ENCODE results near the gene ZYX.
"Not testable (repeated sequence)": the region's sequence is repeated elsewhere in the genome, so short reads cannot be mapped to it uniquely, and the experiment has no call there.

Gene ZYX

DNA sequence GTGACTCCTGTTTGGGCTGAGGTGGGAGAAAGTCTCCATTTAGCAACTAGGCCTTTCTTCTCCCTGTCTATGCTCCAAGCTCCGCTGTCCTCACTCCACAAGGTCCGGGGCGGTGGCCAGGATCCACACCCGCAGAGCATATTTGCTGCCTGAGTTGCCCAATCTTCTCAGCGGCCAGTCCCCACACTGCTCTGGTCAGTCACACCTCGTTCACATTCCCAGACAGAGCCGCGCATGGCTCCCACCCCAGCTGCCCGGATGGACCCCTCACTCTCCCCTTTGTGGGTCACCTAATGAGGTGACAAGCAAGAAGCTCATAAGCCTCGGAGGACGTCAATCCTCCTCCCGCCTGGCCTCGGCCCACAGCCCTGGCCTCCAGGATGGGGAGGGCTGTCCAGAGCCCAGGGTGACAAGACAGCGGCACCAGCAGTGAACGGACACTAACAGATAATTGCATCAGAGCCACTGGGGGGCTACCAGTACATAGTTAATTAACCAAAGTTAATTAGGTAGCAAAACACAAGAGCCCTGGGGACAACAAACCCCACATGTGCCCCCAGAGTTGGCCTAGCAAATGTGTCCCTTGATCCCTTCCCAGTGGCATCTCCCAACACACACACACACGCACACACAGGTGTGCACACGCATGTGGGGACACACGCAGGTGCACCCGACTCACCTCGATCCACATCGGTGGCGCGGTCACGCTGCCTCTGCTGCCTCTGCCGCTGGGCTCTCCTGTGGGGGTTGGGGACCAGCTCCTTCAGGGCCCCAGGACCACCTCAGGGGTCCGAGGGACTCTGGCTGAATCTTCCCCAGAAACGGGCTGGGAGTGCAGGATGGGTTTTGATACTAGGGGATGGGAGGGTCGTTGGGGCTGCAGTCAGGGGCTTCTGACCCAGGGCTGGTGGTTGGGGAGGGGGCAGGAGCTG, 15.7 kb downstream of the ZYX start:
- DNase-seq = no peak

DNA sequence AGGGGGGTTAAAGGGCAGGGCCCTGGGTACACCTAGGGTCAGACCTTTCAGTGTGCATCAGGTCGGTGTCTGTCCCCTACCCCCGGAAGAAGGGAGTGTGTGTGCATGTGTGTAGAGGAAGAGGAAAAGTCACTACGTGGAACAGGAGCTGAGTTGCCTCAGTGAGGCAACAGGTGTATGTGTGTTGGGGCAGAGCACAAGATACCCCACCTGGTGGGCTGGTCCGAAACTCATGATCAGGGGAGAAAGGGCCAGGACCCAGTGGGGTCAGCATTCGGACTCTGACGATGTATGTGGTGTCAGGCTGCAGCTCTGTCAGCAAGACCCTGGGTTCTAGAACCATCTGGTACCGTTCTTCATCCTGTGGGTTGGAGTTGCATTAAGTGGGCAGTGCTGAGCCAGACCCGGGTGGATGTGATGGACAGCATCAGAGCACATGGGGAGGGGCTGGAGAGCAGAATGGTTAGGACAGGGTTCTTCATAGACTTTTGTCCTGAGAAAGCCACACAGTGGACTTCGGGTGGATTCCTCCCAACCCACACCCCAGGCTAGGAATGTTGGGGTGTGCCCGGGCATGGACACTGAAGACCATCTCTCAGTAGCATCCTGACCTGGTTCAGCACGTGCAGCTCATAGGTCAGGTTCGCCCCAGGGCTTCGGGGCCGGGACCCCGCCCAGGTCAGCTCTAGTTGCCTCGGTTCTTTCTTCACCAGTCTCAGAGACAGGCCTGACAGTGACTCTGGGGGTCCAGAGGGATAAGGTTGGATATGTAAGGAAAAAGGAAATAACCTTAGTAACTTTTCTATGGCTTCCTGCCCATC, 16.8 kb downstream of the ZYX start:
- no peak for DNase-seq

DNA sequence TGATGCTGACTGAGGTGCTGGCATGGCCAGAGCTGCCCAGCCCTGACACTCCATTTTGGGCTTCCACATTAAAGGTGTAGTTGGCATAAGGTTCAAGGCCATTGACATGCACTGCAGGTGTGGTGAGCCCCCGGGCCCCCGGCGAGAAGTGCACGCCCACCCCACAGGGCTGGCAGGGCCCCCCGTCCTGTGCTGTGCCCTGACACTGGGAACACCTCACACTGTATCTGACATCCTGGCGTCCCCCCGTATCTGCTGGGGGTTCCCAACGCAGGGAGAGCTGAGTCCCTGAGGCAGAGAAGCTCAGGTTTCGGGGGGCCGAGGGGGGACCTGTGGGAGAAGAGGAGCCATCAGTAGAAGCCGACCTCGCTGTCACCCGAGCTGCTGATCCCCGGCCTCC, 17.5 kb downstream of the ZYX start:
- DNase-seq = no peak

DNA sequence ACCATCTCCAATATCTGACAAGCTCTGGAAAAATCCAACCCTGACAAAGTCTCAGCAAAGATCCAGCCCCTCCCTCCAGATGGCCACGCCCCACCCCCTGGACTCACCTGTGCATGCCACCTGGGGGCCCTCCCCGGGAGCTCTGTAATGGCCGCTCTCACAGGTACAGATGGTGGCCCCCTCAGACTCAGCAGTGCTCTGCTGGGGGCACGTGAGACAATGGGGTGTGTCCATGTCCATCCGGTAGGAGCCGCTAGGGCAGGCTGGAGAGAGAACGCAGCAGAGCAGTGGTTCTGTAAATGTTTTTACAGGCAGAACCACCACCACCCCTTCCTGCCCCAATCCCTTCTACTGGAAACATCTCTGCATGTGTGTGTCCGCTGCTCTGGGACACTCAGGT, 18.0 kb downstream of the ZYX start:
- DNase-seq = no peak

DNA sequence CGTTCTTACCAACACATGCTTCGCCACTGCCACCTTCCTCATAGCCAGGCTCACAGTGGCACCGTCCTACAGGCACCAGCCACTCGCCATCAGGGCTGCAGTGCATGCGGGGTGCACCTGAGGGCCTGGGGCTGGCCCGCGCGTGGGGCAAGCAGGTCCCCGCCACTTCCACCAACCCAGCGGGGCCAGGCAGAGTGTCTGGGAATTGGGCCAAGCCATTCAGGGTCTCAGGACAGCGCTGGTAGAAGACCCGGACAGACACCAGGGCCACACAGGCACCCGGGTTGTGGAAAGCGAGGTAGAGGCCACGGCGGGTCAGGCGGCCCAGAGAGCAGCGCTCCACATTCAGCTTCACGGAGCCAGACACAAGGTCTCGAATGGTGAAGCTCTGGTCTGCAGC, 18.5 kb downstream of the ZYX start:
- no peak for DNase-seq

DNA sequence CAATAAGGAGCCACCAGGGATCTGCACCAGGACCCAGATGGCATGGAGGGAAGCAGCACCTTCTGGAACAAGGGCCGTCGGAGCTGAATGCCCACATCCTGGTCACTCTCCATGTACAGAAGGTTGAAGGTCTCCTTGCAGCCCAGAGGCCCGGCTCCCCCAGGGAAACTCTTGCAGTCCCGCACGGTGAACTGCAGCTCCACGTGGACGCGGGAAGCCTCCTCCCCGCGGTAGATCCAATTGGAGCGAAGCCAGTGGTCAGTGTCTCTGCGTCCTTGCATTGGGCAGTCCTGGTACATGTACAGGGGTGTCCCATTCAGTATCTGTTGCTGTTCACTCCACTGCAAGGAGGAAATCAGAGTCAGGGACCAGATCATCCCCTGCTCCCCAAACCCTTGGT, 20.1 kb downstream of the ZYX start:
- no peak for DNase-seq

DNA sequence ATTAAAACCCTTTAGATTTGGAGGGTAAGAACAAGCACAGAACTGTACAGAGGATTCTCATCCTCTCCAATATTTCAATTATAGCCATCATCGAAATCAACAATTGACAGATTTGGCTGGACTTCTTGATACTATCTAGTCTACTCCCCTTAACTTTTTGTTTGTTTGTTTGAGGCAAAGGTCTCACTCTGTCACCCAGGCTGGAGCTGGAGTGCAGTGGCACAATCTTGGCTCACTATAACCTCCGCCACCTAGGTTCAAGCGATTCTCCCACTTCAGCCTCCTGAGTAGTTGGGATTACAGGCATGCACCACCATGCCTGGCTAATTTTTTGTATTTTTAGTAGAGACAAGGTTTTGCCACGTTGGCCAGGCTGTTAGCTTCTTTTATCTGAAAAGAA, 21.1 kb downstream of the ZYX start:
- DNase-seq = not testable (repeated sequence)

DNA sequence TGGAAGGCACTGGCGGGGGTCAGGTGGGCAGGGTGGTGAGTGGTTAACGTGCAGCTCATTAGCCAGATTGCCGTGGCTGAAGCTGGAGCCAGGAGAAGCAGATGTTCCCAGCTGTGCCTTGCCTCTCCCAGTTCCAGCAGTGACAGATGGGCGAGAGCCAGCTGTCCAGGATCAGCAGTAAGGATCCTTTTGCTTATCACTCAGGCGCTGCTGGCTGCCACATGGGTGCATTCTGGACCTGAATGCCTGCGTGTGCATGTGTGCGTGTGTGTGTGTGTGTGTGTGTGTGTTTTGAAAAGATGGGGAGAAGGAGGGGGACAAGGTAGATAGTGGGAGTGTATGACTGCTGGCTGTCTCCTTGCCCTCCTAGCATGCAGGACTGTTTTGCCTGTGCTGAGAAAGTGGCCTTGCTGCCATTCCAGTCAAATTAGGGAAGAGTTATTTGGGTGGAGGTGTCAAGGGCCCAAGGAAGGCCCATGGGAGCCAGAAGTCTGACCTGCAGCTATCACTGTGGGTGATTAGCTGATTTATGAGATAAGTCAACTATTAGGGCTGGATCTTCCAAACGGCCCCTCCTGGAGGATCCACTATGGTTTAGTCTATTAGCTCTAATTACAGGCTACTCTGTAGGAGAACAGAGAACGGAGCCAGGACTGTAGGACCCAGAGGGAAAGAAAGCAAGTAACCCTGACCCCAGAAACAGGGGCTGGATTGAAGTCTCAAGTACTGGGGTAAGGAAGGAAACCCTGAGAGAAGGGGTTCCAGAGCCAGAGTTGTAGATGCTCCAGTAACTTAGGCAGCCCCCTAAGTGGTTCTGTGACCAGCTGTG, 24.2 kb downstream of the ZYX start:
- DNase-seq = no peak

DNA sequence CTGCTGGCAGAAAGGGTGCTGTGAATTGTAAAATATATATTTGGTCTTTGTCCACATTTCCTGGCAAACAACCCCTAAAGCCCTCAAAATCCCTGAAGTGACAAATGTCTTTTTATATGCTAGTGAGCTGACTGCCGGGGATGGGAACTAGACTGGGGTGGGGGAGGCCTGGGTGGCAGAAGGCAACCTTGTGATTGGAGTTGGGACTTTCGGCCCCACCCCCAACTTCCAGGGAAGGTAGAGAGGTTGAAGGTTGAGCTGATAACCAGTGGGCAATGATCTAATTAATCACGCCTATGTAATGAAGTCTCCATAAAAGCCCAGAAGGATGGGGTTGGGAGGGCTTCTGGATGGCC, 24.8 kb downstream of the ZYX start:
- no peak for DNase-seq

DNA sequence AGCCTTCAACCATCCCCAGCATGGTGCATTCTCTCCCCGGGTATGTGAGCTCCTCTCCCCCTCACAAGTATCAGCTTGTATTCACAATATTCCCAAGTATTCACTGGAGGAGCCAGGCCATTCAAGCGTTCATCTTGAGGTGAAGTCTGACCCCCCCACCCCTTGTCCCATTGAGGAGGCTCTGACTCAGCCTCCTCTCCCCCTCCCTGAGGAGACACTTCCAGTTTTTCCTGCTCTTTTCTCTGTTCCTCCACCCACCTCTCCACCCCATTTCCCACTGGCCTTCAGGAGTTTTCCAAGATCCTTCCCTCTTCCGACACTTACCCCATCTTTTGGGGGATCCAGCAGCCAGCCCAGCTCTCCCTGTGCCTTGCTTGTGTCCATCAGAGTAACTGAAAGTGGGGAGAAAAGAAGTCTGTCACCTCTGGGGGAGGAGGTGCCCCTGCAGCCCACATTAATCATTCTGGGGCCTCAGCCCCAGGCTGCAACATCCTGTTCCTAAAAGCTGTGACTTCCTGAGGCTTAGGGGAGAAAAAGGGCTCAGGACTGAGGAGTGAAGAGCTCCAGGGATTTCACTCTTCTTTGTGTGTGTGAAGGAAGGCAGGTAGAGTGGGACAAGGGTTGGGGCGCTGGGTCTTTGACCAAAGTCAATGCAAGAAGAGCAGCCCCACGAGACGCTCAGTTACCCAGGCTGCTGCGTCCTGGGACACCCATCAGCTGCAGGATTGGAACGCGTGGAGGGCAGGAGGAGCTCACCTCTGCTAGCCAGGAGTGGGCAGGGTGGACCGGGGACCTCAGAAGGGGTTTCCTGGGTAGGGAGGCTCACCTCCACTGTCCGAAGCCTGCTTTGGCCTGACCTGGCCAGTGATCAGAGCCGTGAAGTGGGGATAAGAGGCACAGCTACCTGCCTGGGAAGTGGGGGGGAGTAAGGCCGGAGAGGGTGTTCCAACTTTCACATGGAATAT, 26.4 kb downstream of the ZYX start:
- DNase-seq = no peak

DNA sequence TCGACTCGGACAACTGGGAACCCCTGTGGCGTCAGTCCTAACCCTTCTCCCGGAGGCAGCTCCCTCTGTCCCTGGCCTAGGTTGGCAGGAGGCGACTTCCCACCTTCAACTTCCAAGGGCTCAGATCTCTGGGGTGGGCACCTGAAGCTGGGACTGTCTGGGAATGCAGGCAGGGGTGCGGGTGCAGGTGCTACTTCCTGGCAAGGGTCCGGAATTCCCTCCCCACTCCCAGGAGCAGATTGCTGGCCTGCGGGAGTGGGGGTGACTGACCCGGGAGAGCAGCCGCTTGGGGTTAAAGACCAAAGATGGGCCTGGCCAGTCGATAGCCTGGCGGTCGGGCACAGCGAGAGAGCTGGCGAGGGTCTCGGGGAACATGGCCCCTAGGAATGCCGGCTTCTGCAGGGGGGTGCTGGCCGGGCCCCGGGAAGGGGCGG, 27.1 kb downstream of the ZYX start:
- DNase-seq = no peak

DNA sequence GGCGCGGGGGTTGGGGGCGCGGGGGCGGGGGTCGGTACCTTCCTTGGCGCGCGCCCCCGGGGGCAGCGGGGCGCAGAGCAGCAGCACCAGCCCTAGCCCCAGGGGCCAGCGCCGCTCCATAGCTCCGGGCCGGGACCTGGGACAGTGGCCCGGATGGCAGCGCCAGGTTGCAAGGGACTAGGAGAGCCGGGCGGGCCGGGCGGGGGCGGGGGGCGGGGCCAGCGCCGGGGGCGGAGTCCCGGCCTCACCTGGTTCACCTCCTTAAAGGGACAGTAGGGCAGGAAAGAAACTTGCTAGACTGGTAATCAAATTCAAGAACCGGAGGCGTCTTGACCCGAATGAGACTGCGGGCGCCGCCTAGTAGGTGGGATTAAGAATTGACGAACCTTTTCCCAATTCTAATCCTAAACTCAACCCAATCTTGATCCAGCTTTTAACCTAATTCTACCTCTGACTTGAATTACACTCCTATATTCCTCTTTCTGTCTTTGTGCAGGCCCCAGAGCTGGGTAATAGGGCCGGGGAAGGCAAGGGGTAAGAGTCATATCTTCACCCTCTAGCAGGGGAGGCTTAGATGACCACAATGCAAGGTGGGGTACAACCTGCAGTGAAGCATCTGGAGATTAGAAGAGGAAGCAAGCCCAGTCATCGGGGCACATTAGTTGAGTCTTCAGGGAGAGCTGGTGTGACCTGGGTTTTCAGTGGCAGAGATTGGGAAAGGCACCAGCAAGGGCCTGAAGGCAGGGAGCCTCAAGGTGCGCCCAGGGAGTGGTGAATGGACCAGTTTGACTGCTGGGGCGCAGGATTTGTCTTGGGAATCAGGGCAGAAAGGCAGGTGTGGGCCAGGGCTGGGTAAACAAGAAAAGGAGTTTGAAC, 27.8 kb downstream of the ZYX start, which contains the start of gene EPHA1:
TSS of gene EPHA1 (minus strand) at position 171 of the 876 bp plus-strand sequence. CDS start at position 120, 51 bp downstream.
- peak in 3 of 4 experiments; percentile 12 to 32 (median 18) for DNase-seq

DNA sequence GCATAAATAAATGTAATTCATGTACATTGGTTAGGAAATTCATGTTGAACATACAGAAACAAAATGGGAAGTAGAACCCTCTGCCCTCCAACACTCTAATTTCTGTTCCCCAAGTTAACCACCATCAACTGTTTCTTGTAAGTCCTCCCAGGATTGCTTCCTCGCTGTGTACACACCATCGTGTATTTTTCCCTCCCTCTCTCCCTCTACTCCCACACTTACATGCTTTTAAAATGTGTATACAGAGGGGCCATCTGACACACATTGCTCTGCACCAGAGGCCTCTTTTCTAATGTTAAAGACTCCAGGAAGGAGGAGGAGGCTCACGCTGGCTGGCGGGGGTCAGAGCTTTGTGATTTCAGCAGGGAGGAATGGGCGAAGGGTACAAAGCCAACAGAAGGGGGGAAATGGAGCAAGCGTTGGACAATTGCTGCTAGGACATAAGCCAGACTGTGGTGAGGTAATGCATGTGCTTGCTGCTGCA, 29.4 kb downstream of the ZYX start:
- DNase-seq = no peak

DNA sequence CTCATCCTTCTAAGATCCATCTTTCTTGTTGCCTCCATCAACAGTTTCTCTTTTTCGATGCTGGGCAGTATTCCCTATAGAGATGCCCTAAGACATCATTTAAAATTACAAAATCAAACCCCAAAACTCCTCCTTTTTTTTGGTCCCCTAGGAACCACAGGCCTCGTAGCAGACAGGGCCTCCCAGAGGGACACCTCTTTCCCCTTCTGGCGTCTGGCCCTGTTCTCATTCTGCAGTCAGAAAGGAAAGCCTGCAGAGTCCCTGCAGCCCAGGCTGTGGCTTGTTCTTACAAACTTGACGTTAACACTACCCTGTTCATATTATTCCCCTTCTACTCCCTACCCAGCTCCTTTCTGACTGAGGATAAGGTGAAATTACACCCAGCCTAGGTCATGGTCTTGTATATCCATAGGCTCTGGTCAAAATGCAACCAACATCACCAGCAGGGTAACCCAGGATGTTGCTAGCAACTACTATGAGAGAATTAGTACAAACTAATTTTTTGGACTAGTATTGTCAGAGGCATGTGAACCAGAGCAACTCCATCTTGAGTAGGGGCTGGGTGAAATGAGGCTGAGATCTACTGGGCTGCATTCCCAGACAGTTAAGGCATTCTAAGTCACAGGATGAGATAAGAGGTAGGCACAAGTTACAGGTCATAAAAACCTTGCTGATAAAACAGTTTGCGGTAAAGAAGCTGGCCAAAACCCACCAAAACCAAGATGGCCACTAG, 31.0 kb downstream of the ZYX start:
- DNase-seq = no peak

DNA sequence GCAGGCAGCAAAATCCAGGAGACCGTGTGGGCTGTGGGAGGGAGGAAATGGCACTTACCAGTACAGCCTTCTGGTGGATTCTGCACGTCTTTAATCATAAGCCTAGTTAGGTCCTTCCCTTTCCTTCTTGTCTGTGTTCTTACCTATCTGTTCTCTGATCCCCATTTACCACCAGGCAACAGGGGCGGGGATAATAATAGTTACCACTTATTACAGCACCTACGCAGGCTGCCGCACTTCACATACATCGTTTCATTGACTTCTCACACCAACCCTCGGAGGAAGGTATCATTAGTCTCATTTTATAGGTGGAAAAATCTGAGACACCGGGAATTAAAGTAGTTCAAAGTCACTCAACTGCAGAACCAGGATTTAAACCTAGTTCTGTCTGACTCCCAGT, 32.0 kb downstream of the ZYX start:
- DNase-seq = no peak

DNA sequence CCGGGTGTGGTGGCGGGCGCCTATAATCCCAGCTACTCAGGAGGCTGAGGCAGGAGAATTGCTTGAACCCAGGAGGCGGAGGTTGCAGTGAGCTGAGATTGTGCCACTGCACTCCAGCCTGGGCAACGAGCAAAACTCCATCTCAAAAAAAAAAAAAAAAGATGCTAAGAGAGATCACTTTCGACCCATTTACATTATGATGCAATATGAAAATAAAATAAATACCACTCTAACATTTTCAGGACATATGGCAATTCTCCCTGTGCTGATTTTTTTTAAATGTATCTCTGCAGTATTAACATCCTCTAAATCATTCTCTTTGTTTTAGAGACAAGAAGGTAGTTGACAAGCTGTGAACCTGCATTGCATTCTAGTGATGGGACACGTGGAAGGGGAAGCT, 34.1 kb downstream of the ZYX start:
- not testable (repeated sequence) for DNase-seq

DNA sequence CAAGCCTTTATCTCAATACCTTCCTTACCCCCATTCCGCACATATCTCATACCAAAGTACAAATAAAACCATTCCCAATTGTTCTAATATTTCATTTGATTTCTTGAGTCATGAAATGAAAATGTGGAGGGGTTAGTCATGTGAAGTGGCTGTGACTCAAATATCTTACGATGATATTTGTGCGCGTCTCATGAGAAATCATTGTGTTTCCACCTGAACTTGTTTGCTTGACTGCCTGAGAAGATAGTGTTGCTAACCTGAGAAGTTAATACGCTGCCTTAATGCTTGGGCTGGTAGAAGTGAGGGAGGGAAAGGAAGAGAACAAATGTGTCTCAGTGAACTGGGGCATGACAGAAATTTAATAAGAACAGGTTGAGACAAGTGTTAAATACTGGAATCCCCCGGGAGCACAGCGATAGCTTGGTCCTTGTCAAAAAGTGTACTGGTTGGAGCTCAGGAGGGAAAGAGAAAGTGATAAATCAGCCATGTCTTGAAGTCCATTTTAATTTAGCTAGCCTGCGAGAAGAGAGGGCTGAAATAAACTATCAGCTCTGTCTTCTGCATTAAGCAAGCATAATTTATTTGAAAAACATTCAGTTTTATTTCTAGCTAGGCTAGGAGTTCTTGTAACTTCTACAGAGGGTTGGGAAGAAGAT, 34.7 kb downstream of the ZYX start:
- no peak for DNase-seq

DNA sequence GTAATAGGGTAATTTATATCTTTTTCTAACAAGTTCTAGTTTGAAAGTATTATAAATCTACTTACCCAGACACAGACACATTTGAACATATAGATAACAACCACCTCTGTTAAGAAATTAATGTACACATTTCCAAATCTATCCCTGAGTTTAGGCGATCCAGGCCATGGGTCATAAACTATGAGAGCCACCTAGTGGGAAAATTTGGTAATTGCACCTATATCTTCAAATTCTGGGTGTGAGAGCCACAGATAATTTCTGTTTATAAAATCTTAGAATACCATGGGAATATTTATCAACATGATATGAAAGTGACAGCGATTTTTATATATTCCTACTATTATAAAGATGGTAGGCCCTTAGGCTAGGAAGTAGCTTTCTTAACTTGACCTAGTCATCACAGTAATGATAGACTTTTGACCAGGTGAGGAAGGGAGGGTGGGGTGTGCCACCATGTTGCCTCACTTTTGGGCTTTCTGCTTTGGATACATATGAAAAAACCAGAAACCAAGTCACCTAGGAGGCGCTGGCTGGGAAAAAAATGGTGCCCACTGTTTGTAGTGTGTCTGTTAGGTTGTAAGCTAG, 35.5 kb downstream of the ZYX start:
- DNase-seq = no peak

Measured in activated CD4-positive, CD25-positive, alpha-beta regulatory T cell (primary cell).